Duodenal mucosa (tissue), 2 donors: Measurements from ENCODE around the gene RFX1.
"Not testable (repeated sequence)": the region's sequence is repeated elsewhere in the genome, so short reads cannot be mapped to it uniquely, and the experiment has no call there.

Experiments
- H3K27ac ChIP-seq: one replicate; pipeline ENCODE4 v1.7.0; 2013; ENCODE audit warnings: low read depth, low read length
- H3K27me3 ChIP-seq, 2 donors: one replicate each; pipeline ENCODE4 v1.7.0; 2013; ENCODE audit warnings: low read length in 2 of 2, control low read depth in 1 of 2; ENCODE audit not compliant: insufficient read depth in 2 of 2, control insufficient read depth in 1 of 2
- H3K36me3 ChIP-seq, 2 donors: one replicate each; pipeline ENCODE4 v1.7.0; 2013; ENCODE audit warnings: low read length in 2 of 2, control low read depth in 1 of 2; ENCODE audit not compliant: insufficient read depth in 2 of 2, control insufficient read depth in 1 of 2
- H3K4me1 ChIP-seq, 2 donors: one replicate each; pipeline ENCODE4 v1.7.0; 2013; ENCODE audit warnings: low read length in 2 of 2, control low read depth in 1 of 2; ENCODE audit not compliant: insufficient read depth in 2 of 2, control insufficient read depth in 1 of 2
- H3K4me3 ChIP-seq, 2 donors: one replicate each; pipeline ENCODE4 v1.7.0; 2013; ENCODE audit warnings: low read length in 2 of 2, low read depth in 1 of 2
- H3K9ac ChIP-seq, 2 donors: one replicate each; pipeline ENCODE4 v1.7.0; 2013; ENCODE audit warnings: low read length in 2 of 2, low read depth in 1 of 2
- H3K9me3 ChIP-seq, 2 donors: one replicate each; pipeline ENCODE4 v1.7.0; 2013; ENCODE audit warnings: low read length in 2 of 2, control low read depth in 1 of 2; ENCODE audit not compliant: control insufficient read depth in 1 of 2

The RFX1 gene

DNA sequence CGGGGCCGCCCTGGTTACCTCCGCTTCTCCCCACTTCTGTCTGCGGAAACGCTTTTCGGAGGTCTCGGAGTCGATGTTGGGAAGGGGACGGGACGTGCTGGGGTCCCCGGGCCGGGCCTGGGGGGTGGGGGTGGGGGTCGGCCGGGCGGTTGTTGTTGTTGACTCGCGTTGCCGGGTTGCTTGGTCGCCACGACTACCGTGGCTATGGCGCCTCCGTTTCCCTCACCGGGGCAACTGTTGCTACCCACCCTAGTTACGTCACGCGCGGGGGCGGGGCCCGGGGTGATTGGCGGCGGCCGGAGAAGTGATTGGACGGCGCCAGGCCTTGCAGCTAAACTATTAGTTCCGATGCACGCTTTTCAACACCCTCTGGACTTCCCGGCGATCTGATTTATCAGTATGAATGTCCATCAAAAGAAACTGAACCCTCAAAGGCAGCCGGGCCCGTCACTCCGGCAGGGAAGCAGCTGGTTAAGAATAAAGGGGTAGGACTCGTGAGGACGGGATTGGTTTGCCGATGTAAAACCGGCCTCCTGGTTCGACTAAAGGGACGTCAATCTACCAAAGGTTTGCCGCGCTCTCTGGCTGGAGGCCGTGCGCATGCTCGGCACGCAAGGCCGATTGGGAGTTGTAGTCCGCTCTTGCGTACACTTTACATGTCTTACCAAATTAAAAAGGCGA is at the start of gene RFX1:
Gene RFX1 (minus strand): TSS at position 236 of the 681 bp plus-strand sequence. CDS start 12,477 bp downstream, outside the sequence.
- peak within 1 kb of the TSS; percentile 84 to 94 for H3K4me3 ChIP-seq
- peak within 1 kb of the TSS; percentile 95 to 99 for H3K9ac ChIP-seq
- H3K4me1 ChIP-seq = peaks cover 21 to 26% of the 10 kb centered on the region in 2 donors
- no peaks in the 10 kb centered on the region for H3K27me3 ChIP-seq
- H3K27ac ChIP-seq = peak within 1 kb of the TSS; percentile 100
- H3K9me3 ChIP-seq = no peaks in the 10 kb centered on the region
- no peaks in the 10 kb centered on the region for H3K36me3 ChIP-seq

DNA sequence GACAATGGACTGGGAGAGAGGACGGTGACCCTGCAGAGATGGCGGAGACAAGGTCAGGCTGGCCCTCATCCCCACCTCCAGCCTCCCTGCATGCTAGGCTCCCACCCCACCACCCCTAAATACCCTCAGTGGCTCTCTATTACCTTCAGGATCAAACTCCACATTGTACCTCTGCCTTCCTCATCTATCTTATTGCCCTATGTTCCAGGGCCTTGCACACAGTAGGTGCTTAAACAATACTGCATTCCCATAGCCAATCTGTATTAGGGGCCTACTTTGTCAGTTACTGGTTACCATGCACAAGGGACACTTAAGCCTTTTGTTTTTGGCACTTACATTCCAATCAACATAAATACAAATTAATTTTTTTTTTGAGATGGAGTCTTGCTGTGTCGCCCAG is 49.3 kb upstream of the RFX1 start:
- Histone ChIP-seq H3K27ac (no peak overlapping the region), H3K9me3 (no peaks in the 10 kb centered on the region), H3K4me1 (peaks cover 9 to 11% of the 10 kb centered on the region in 2 donors), H3K9ac (no peak overlapping the region), H3K27me3 (peaks cover 11 to 22% of the 10 kb centered on the region in 2 donors), H3K4me3 (no peak overlapping the region), H3K36me3 (peaks cover 0 to 8% of the 10 kb centered on the region in 2 donors)

DNA sequence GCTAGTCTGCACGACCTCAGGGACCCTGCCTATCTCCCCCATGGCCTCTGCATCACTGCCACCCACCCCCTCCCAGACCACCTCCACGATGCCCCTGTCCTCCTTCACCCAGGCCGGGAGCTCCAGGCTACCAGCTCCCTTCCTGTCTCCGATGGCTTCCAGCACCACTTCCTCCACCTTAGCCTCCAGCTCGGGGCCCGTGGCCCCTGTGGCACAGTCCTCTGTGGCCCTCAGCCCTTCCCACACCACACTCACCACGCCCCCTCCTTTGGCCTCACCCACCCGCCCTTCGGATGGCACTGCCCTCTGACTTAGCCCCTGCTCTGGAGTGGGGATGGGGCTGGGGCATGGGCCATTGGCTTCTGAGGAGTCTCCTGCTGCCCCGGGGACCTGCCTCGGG is 48.6 kb upstream of the RFX1 start:
- H3K36me3 ChIP-seq = peaks cover 0 to 8% of the 10 kb centered on the region in 2 donors
- no peaks in the 10 kb centered on the region for H3K9me3 ChIP-seq
- H3K4me1 ChIP-seq = peaks cover 6 to 8% of the 10 kb centered on the region in 2 donors
- peaks cover 11 to 19% of the 10 kb centered on the region in 2 donors for H3K27me3 ChIP-seq
- no peak overlapping the region for H3K4me3 ChIP-seq
- no peak overlapping the region for H3K27ac ChIP-seq
- no peak overlapping the region for H3K9ac ChIP-seq

DNA sequence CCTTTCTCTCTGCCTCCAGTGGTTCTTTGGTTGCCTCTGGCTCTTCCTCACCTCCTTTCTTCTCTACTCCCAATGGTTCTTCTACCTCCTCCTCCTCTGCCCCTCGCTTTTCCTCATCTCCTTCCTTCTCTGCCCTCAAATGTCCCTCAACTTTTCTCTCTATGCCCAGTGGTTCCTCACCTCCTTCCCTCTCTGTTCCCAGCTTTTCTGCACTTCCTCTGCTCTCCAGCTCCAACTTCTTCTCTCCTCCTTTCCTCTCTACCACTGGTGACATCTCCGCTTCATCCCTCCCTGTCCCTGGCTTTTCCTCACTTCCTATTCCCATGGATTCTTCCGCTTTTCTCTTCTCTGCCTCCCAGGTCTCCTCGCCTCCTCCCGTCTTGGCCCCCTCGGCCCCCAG is 48.0 kb upstream of the RFX1 start:
- no peak overlapping the region for H3K9ac ChIP-seq

DNA sequence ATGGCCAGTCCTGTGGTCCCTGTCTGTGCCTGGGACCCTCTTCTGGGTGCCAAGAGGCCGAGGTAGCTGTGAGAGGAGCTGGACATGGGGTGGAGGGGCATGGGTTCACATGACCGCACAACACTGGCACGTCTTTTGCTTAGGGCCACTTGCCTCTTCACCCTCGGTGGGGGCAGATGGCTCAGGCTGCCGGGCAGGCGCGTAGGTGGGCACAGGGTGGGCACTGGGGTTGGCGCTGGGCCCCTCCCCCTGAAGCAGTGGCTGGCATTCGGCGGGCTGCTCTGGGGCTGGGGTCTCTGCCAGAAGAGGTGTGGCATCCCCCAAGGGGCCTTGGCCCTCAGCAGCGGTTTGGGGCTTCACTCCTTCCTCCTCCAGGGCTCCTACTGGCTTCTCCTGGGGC is 47.4 kb upstream of the RFX1 start:
- Histone ChIP-seq H3K4me1 (peaks cover 0 to 4% of the 10 kb centered on the region in 2 donors), H3K27me3 (peaks cover 6 to 7% of the 10 kb centered on the region in 2 donors), H3K9ac (no peak overlapping the region), H3K36me3 (peaks cover 0 to 8% of the 10 kb centered on the region in 2 donors), H3K9me3 (no peaks in the 10 kb centered on the region), H3K4me3 (no peak overlapping the region), H3K27ac (no peak overlapping the region)

More for the DNA sequence above, 48.0 kb upstream of the RFX1 start:
- Histone ChIP-seq H3K4me3 (no peak overlapping the region), H3K36me3 (peaks cover 0 to 8% of the 10 kb centered on the region in 2 donors), H3K4me1 (peaks cover 2 to 4% of the 10 kb centered on the region in 2 donors), H3K27me3 (peaks cover 11 to 13% of the 10 kb centered on the region in 2 donors), H3K9me3 (no peaks in the 10 kb centered on the region), H3K27ac (no peak overlapping the region)

DNA sequence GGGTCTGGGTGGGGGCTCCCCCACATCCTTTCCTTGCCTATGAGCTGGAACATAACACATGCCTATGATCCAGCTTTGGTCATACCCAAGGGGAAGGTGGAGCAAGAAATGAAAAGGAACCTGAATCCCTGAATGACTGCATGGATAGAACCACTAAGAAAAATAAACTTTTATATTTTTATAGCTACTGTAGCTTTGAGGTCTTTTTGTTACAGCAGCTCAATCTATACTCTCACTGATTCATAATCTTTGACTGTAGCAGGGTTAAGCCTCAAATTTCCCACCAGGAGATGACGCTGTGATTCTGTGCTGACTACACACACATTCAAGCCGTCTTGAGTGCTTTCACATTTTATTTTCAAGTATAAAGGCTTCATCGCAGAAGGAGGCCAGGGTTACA is 46.9 kb upstream of the RFX1 start:
- Histone ChIP-seq H3K36me3 (peaks cover 0 to 8% of the 10 kb centered on the region in 2 donors), H3K9ac (no peak overlapping the region), H3K4me1 (peaks cover 0 to 1% of the 10 kb centered on the region in 2 donors), H3K27me3 (peaks cover 1 to 2% of the 10 kb centered on the region in 2 donors), H3K4me3 (no peak overlapping the region), H3K9me3 (no peaks in the 10 kb centered on the region), H3K27ac (no peak overlapping the region)

DNA sequence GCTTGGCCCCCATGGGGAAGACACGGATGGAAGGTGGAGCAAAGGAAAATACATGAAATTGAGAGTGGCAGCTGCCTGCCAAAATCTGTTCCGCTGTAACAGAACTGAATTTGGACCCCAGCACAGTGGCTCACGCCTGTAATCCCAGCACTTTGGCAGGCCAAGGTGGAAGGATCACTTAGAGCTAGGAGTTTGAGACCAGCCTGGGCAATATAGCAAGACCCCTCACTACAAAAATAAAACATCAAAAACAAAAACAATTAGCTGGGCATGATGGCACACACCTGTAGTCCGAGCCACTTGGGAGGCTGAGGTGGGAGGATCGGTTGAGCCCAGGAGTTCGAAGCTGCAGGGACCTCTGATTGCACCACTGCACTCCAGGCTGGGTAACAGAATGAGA is 46.4 kb upstream of the RFX1 start:
- no peaks in the 10 kb centered on the region for H3K4me1 ChIP-seq
- no peak overlapping the region for H3K27ac ChIP-seq
- no peaks in the 10 kb centered on the region for H3K27me3 ChIP-seq
- H3K9me3 ChIP-seq = no peaks in the 10 kb centered on the region
- no peak overlapping the region for H3K4me3 ChIP-seq
- H3K36me3 ChIP-seq = peaks cover 0 to 8% of the 10 kb centered on the region in 2 donors
- H3K9ac ChIP-seq = no peak overlapping the region

DNA sequence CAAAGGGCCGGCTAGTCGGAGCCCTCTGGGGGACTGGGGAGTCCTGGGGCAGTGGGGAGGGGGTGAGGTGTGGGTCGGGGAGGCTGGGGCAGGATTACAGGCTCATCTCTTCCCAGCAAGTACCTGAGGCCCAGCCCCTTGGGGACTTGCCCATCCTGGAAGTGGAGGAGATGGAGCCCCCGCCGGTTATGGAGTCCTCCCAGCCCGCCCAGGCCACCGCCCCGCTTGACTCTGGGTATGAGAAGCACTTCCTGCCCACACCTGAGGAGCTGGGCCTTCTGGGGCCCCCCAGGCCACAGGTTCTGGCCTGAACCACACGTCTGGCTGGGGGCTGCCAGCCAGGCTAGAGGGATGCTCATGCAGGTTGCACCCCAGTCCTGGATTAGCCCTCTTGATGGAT is 45.9 kb upstream of the RFX1 start:
- Histone ChIP-seq H3K36me3 (peaks cover 0 to 8% of the 10 kb centered on the region in 2 donors), H3K9ac (no peak overlapping the region), H3K27ac (no peak overlapping the region), H3K9me3 (no peaks in the 10 kb centered on the region), H3K27me3 (no peaks in the 10 kb centered on the region), H3K4me3 (no peak overlapping the region), H3K4me1 (no peaks in the 10 kb centered on the region)

DNA sequence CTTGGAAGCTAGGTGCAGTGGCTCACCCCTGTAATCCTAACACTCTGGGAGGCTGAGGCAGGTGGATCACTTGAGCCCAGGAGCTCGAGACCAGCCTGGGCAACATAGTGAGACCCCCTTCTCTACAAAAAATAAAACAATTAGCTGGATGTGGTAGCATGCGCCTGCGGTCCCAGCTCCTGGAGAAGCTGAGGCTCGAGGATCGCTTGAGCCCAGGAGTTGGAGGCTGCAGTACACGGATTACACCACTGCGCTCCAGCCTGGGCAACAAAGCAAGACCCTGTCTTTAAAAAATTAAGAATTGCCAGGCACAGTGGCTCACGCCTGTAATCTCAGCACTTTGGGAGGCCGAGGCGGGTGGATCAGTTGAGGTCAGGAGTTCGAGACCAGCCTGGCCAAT is 44.8 kb upstream of the RFX1 start:
- H3K27ac ChIP-seq, H3K9ac ChIP-seq, H3K27me3 ChIP-seq, H3K4me1 ChIP-seq, H3K4me3 ChIP-seq, H3K9me3 ChIP-seq: not testable (repeated sequence)
- H3K36me3 ChIP-seq = peaks cover 0 to 10% of the 10 kb centered on the region in 2 donors

DNA sequence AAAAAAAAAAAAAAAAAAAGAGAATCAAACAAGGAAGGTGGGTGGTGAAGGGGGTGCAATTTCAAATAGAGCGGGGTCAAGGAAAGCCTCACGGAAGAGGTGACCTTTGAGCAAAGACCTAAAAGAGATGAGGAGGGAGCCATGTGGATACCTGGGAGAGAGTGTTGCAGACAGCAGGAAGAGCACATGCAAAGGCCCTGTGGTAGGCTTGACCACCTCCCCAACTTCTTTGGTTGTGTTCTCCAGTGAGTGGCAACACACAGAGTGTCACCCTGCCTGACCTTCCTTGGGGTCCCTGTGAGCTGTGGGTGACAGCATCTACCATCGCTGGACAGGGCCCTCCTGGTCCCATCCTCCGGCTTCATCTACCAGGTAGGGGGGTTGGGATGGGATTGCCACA is 44.4 kb upstream of the RFX1 start:
- Histone ChIP-seq H3K9me3 (no peaks in the 10 kb centered on the region), H3K4me3 (no peak overlapping the region), H3K4me1 (no peaks in the 10 kb centered on the region), H3K36me3 (peaks cover 0 to 11% of the 10 kb centered on the region in 2 donors), H3K9ac (no peak overlapping the region), H3K27me3 (no peaks in the 10 kb centered on the region), H3K27ac (no peak overlapping the region)
